Gastroesophageal sphincter (tissue), 3 donors: ENCODE results near the gene OLFML2A.

Experiments used
- CTCF ChIP-seq, 4 experiments: fragments of 200-600 bp in 2 of 4; fragments of 450-650 bp in 2 of 4; sonication (generic) in 1 of 4; IDR thresholded peaks; one replicate each; pipeline ENCODE4 v1.5.1; 2017 to 2019; ENCODE audit warnings: antibody characterized with exemption in 4 of 4, mild to moderate bottlenecking in 2 of 4, moderate library complexity in 2 of 4
- EP300 ChIP-seq: sonication (generic); formaldehyde crosslinking; IDR thresholded peaks from one replicate; pipeline ENCODE4 v1.6.1; 2017; ENCODE audit warnings: antibody characterized with exemption, mild to moderate bottlenecking

GRCh38 chr9:124768750-124769548, 8.0 kb upstream of the OLFML2A start:
- TF ChIP-seq EP300 (no peak), CTCF (IDR thresholded peaks at IDR 0.05) (no peak)
